ENCODE measurements around the gene ABHD6.
"Not testable (repeated sequence)": the region's sequence is repeated elsewhere in the genome, so short reads cannot be mapped to it uniquely, and the experiment has no call there.

Gene ABHD6

GRCh38 chr3:58323529-58324390 lies 86.2 kb downstream of the ABHD6 start:
- DNase-seq (ENCODE audit: low read depth in 2 of 2) = no peak

GRCh38 chr3:58324391-58325390 lies 87.1 kb downstream of the ABHD6 start:
- no peak for DNase-seq (ENCODE audit: low read depth in 2 of 2)

GRCh38 chr3:58325525-58325992 lies 88.0 kb downstream of the ABHD6 start:
- no peak for DNase-seq (ENCODE audit: low read depth in 2 of 2)

GRCh38 chr3:58326267-58326900 lies 88.8 kb downstream of the ABHD6 start:
- no peak for DNase-seq (ENCODE audit: low read depth in 2 of 2)

GRCh38 chr3:58329150-58329921 lies 91.7 kb downstream of the ABHD6 start:
- no peak for DNase-seq (ENCODE audit: low read depth in 2 of 2)

- DNase-seq (ENCODE audit: low read depth in 2 of 2) = no peak
Measured at GRCh38 chr3:58329922-58330413, 92.4 kb downstream of the ABHD6 start.

- no peak for DNase-seq (ENCODE audit: low read depth in 2 of 2)
Measured at GRCh38 chr3:58331593-58332152, 94.1 kb downstream of the ABHD6 start.

- peak; percentile 60 for DNase-seq (ENCODE audit: low read depth in 2 of 2)
Measured at GRCh38 chr3:58332575-58333188, 95.1 kb downstream of the ABHD6 start, which contains the start of gene PXK. PXK (plus strand) TSS chr3:58332892; CDS start chr3:58332989, 97 bp downstream.

- peak in 1 of 2 donors; percentile 21 for DNase-seq (ENCODE audit: low read depth in 2 of 2)
Measured at GRCh38 chr3:58333206-58334012, 95.8 kb downstream of the ABHD6 start.

GRCh38 chr3:58334013-58334321 lies 96.4 kb downstream of the ABHD6 start:
- DNase-seq (ENCODE audit: low read depth in 2 of 2) = no peak

GRCh38 chr3:58334506-58334884 lies 96.9 kb downstream of the ABHD6 start:
- DNase-seq (ENCODE audit: low read depth in 2 of 2) = no peak

GRCh38 chr3:58335652-58335947 lies 98.0 kb downstream of the ABHD6 start:
- DNase-seq (ENCODE audit: low read depth in 2 of 2) = no peak

- no peak for DNase-seq (ENCODE audit: low read depth in 2 of 2)
Measured at GRCh38 chr3:58336135-58336882, 98.7 kb downstream of the ABHD6 start.

- DNase-seq (ENCODE audit: low read depth in 2 of 2) = no peak
Measured at GRCh38 chr3:58337190-58337589, 99.6 kb downstream of the ABHD6 start.

- DNase-seq (ENCODE audit: low read depth in 2 of 2) = not testable (repeated sequence)
Measured at GRCh38 chr3:58339146-58339545, 101.6 kb downstream of the ABHD6 start.

GRCh38 chr3:58340594-58341244 lies 103.1 kb downstream of the ABHD6 start:
- no peak for DNase-seq (ENCODE audit: low read depth in 2 of 2)

- DNase-seq (ENCODE audit: low read depth in 2 of 2) = no peak
Measured at GRCh38 chr3:58341376-58341775, 103.8 kb downstream of the ABHD6 start.

GRCh38 chr3:58342676-58343075 lies 105.1 kb downstream of the ABHD6 start:
- no peak for DNase-seq (ENCODE audit: low read depth in 2 of 2)
